Fibroblast of lung (primary cell): ENCODE data around the gene MMP23B. TPM values are rescaled to one million over a fixed set of nuclear protein-coding genes. Genes with fewer than 3 reads are reported as not detected.

Experiments
- DNase-seq, 2 donors: peaks; one replicate each; pipeline versions ENCODE4 v3.0.0 to v3.0.0-alpha.2; 2010; ENCODE audit warnings: low read depth in 2 of 2
- H2AFZ ChIP-seq: 2 replicates; pipeline ENCODE4 v1.5.1; 2012; ENCODE audit warnings: low read length, control low read depth, inconsistent platforms
- H3K27ac ChIP-seq: 2 replicates; pipeline ENCODE4 v1.5.1; 2011; ENCODE audit warnings: low read length, control low read depth; ENCODE audit not compliant: insufficient read depth
- H3K27me3 ChIP-seq: 2 replicates; pipeline ENCODE4 v1.5.1; 2011; ENCODE audit warnings: mild to moderate bottlenecking, low read length; ENCODE audit not compliant: control insufficient read depth, insufficient read depth
- H3K36me3 ChIP-seq: 2 replicates; pipeline ENCODE4 v1.5.1; 2011; ENCODE audit warnings: low read length; ENCODE audit not compliant: control insufficient read depth, insufficient read depth
- H3K4me1 ChIP-seq: 2 replicates; pipeline ENCODE4 v1.5.1; 2011; ENCODE audit warnings: low read length; ENCODE audit not compliant: control insufficient read depth, insufficient read depth; ENCODE audit errors: extremely low read depth
- H3K4me2 ChIP-seq: 2 replicates; pipeline ENCODE4 v1.5.1; 2011; ENCODE audit warnings: low read length, control low read depth; ENCODE audit not compliant: insufficient read depth; ENCODE audit errors: extremely low read depth
- H3K4me3 ChIP-seq, 4 experiments: fragments of 200-600 bp in 1 of 4; sonication (generic) in 1 of 4; replicated peaks in 1 of 4; 2 replicates each; pipeline ENCODE4 v1.5.1; 2011 to 2016; ENCODE audit warnings: low read length in 4 of 4, low read depth in 3 of 4, mild to moderate bottlenecking in 3 of 4, control low read depth in 2 of 4, inconsistent platforms in 1 of 4, mixed read lengths in 1 of 4; ENCODE audit not compliant: insufficient read depth in 1 of 4; ENCODE audit errors: control extremely low read depth in 1 of 4
- H3K79me2 ChIP-seq: 2 replicates; pipeline ENCODE4 v1.5.1; 2012; ENCODE audit warnings: mild to moderate bottlenecking, low read length, inconsistent platforms; ENCODE audit not compliant: control insufficient read depth, insufficient read depth
- H3K9ac ChIP-seq: 2 replicates; pipeline ENCODE4 v1.5.1; 2011; ENCODE audit warnings: mild to moderate bottlenecking, low read length, control low read depth; ENCODE audit not compliant: insufficient read depth
- H3K9me3 ChIP-seq: 2 replicates; pipeline ENCODE4 v1.5.1; 2012; ENCODE audit warnings: low read depth, low read length; ENCODE audit not compliant: control insufficient read depth, insufficient read depth
- H4K20me1 ChIP-seq: 2 replicates; pipeline ENCODE4 v1.5.1; 2011; ENCODE audit warnings: low read length; ENCODE audit not compliant: control insufficient read depth, insufficient read depth; ENCODE audit errors: extremely low read depth
- CTCF ChIP-seq, 2 donors: IDR thresholded peaks in 1 of 2; conservative IDR thresholded peaks in 1 of 2; 1 replicate in 1 of 2; 2 replicates in 1 of 2; pipeline ENCODE4 v1.5.1; 2011 to 2012; ENCODE audit warnings: low read length in 2 of 2, control low read depth in 1 of 2, inconsistent platforms in 1 of 2, low read depth in 1 of 2, mild to moderate bottlenecking in 1 of 2
- EZH2 ChIP-seq: IDR thresholded peaks from 2 replicates; pipeline ENCODE4 v1.5.1; 2012; ENCODE audit warnings: low read length, control low read depth, mild to moderate bottlenecking; ENCODE audit errors: missing control alignments
- polyA plus RNA-seq, 2 donors: library from polyadenylated mRNA; depleted of rRNA in 1 of 2; stranded (reverse) in 1 of 2; unstranded in 1 of 2; fragments of >200 nt; gene quantifications; 2 replicates each; pipeline ENCODE4 v1.2.1, GENCODE V29; 2011 to 2012; ENCODE audit warnings: missing spikeins in 1 of 2
- total RNA-seq: library from RNA; depleted of rRNA; stranded (reverse); fragments of >200 nt; gene quantifications from 2 replicates; pipeline ENCODE4 v1.2.1, GENCODE V29; 2014

Gene MMP23B
- total and polyA plus RNA-seq, 2 donors (not counting 1 experiment from before 2014, with no cell fraction given) = 0.89 to 4.6 TPM

- no peak for TF ChIP-seq CTCF (conservative IDR thresholded peaks at IDR 0.05 in 1 of 2, IDR thresholded peaks at IDR 0.05 in 1 of 2; ENCODE audit: low read depth in 1 of 2, low read length in 2 of 2)
- TF ChIP-seq EZH2 = no peak
- H3K79me2 ChIP-seq = no peaks in the 10 kb centered on the region
- no peak overlapping the region for H2AFZ ChIP-seq
- H3K4me3 ChIP-seq = no peak overlapping the region
- H3K27ac ChIP-seq = no peak overlapping the region
- H4K20me1 ChIP-seq = no peaks in the 10 kb centered on the region
- no peaks in the 10 kb centered on the region for H3K9me3 ChIP-seq
- H3K4me1 ChIP-seq = no peaks in the 10 kb centered on the region
- H3K9ac ChIP-seq = no peak overlapping the region
- no peak overlapping the region for H3K4me2 ChIP-seq
- DNase-seq = no peak
- peaks cover 6% of the 10 kb centered on the region for H3K27me3 ChIP-seq
- peaks cover 8% of the 10 kb centered on the region for H3K36me3 ChIP-seq
Observed at GRCh38 chr1:1627261-1627828, 4.6 kb upstream of the MMP23B start.

GRCh38 chr1:1627829-1628753, 3.9 kb upstream of the MMP23B start:
- Histone ChIP-seq H3K4me2 (no peak overlapping the region), H3K4me1 (no peaks in the 10 kb centered on the region), H2AFZ (no peak overlapping the region), H3K79me2 (no peaks in the 10 kb centered on the region), H3K9ac (no peak overlapping the region), H3K36me3 (peaks cover 8% of the 10 kb centered on the region), H4K20me1 (no peaks in the 10 kb centered on the region), H3K9me3 (no peaks in the 10 kb centered on the region), H3K27ac (no peak overlapping the region), H3K27me3 (peaks cover 6% of the 10 kb centered on the region), H3K4me3 (no peak overlapping the region)
- TF ChIP-seq EZH2 = no peak
- TF ChIP-seq CTCF (conservative IDR thresholded peaks at IDR 0.05 in 1 of 2, IDR thresholded peaks at IDR 0.05 in 1 of 2; ENCODE audit: low read depth in 1 of 2, low read length in 2 of 2) = no peak
- no peak for DNase-seq

DNA sequence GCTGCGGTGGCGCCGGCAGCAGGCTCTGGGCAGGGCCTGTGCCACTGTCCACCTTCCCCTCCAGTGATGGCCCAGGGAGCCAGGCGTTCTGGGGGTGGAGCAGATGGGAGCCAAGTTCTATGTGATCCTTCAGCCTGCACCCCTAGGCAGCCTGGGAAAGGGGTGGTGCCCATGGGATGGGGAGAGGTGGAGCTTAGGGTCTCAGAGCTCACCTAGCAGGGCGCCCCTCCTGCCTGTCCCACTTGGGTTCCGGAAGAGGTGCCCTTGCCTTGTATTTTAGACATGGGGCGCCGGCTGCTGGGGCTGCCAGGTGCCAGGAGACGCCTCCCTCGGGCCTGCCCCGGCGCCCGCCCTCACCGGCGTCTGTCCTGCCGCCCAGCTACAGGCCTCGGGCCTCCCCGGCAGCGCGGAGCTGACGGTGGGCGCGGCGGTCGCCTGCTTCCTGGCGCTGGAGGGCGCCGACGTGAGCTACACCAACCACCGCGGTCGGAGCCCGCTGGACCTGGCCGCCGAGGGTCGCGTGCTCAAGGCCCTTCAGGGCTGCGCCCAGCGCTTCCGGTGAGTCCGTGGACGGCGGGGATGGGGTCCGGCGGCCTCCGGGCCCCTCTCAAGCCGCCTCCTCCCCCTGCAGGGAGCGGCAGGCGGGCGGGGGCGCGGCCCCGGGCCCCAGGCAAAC, 3.1 kb upstream of the MMP23B start:
- no peak overlapping the region for H3K9ac ChIP-seq
- no peaks in the 10 kb centered on the region for H3K79me2 ChIP-seq
- no peaks in the 10 kb centered on the region for H4K20me1 ChIP-seq
- H3K36me3 ChIP-seq = peaks cover 8% of the 10 kb centered on the region
- H3K9me3 ChIP-seq = no peaks in the 10 kb centered on the region
- H3K4me1 ChIP-seq = no peaks in the 10 kb centered on the region
- H3K4me3 ChIP-seq = no peak overlapping the region
- DNase-seq = no peak
- H2AFZ ChIP-seq = no peak overlapping the region
- no peak overlapping the region for H3K27ac ChIP-seq
- TF ChIP-seq CTCF (conservative IDR thresholded peaks at IDR 0.05 in 1 of 2, IDR thresholded peaks at IDR 0.05 in 1 of 2; ENCODE audit: low read depth in 1 of 2, low read length in 2 of 2) (no peak), EZH2 (no peak)
- H3K27me3 ChIP-seq = peaks cover 6% of the 10 kb centered on the region
- no peak overlapping the region for H3K4me2 ChIP-seq
